Measurements from ENCODE around the gene SORBS2. TPM values are rescaled to one million over a fixed set of nuclear protein-coding genes. Genes with fewer than 3 reads are reported as not detected.

SORBS2 gene
- total RNA-seq, 2 donors from 2014 or later, result 28.0 to 77.4 TPM

- Histone ChIP-seq H3K27me3 (no peaks in the 10 kb centered on the region), H3K27ac (no peak overlapping the region), H3K9me3 (no peaks in the 10 kb centered on the region), H3K36me3 (no peaks in the 10 kb centered on the region), H3K4me3 (no peak overlapping the region), H3K4me1 (no peaks in the 10 kb centered on the region), H3K9ac (ENCODE audit: low read depth in 2 of 2, low read length in 2 of 2) (no peak overlapping the region)
- intact Hi-C loops (cut with DNase I), result no loop called here
- DNase-seq, result no peak
- TF ChIP-seq CTCF (IDR thresholded peaks at IDR 0.05), result no peak
Measured at GRCh38 chr4:185849664-185850550, 37.9 kb upstream of the SORBS2 start.

GRCh38 chr4:185847352-185848097, 35.5 kb upstream of the SORBS2 start:
- intact Hi-C loops (cut with DNase I), result no loop called here

GRCh38 chr4:185846505-185847150, 34.6 kb upstream of the SORBS2 start:
- H3K36me3 ChIP-seq, result no peaks in the 10 kb centered on the region
- no peak for DNase-seq
- H3K4me3 ChIP-seq, result no peak overlapping the region
- no peaks in the 10 kb centered on the region for H3K9me3 ChIP-seq
- H3K27me3 ChIP-seq, result no peaks in the 10 kb centered on the region
- TF ChIP-seq CTCF (IDR thresholded peaks at IDR 0.05), result no peak
- no peak overlapping the region for H3K27ac ChIP-seq
- intact Hi-C loops (cut with DNase I), result no loop called here
- no peak overlapping the region for H3K9ac ChIP-seq (ENCODE audit: low read depth in 2 of 2, low read length in 2 of 2)
- H3K4me1 ChIP-seq, result no peaks in the 10 kb centered on the region

More at GRCh38 chr4:185847352-185848097, 35.5 kb upstream of the SORBS2 start:
- Histone ChIP-seq H3K27ac (no peak overlapping the region), H3K9ac (ENCODE audit: low read depth in 2 of 2, low read length in 2 of 2) (no peak overlapping the region), H3K4me3 (no peak overlapping the region), H3K4me1 (no peaks in the 10 kb centered on the region), H3K36me3 (no peaks in the 10 kb centered on the region), H3K27me3 (no peaks in the 10 kb centered on the region), H3K9me3 (no peaks in the 10 kb centered on the region)
- TF ChIP-seq CTCF (IDR thresholded peaks at IDR 0.05), result no peak
- peak; percentile 26 for DNase-seq

- no peak for TF ChIP-seq CTCF (IDR thresholded peaks at IDR 0.05)
- Histone ChIP-seq H3K4me1 (no peaks in the 10 kb centered on the region), H3K36me3 (no peaks in the 10 kb centered on the region), H3K9me3 (no peaks in the 10 kb centered on the region), H3K27ac (no peak overlapping the region), H3K27me3 (no peaks in the 10 kb centered on the region), H3K4me3 (no peak overlapping the region), H3K9ac (ENCODE audit: low read depth in 2 of 2, low read length in 2 of 2) (no peak overlapping the region)
- no peak for DNase-seq
- intact Hi-C loops (cut with DNase I), result no loop called here
Measured at GRCh38 chr4:185845966-185846365, 34.0 kb upstream of the SORBS2 start.

GRCh38 chr4:185841451-185841850, 29.5 kb upstream of the SORBS2 start:
- H3K36me3 ChIP-seq, result no peaks in the 10 kb centered on the region
- DNase-seq, result no peak
- H3K4me3 ChIP-seq, result no peak overlapping the region
- no peak overlapping the region for H3K9ac ChIP-seq (ENCODE audit: low read depth in 2 of 2, low read length in 2 of 2)
- TF ChIP-seq CTCF (IDR thresholded peaks at IDR 0.05), result no peak
- intact Hi-C loops (cut with DNase I), result no loop called here
- H3K9me3 ChIP-seq, result no peaks in the 10 kb centered on the region
- no peak overlapping the region for H3K27ac ChIP-seq
- H3K4me1 ChIP-seq, result no peaks in the 10 kb centered on the region
- H3K27me3 ChIP-seq, result no peaks in the 10 kb centered on the region
